GM19455 (cell line): Measurements from ENCODE around the gene ATL3.
"Not testable (repeated sequence)": the region's sequence is repeated elsewhere in the genome, so short reads cannot be mapped to it uniquely, and the experiment has no call there.

Source experiments
- ATAC-seq: cut with Tn5 transposase; IDR thresholded peaks from one replicate; pipeline ENCODE4 v1.9.1; 2021; ENCODE audit not compliant: unreplicated experiment

ATL3 gene

GRCh38 chr11:63590024-63590788 lies 81.0 kb downstream of the ATL3 start:
- ATAC-seq = no peak

- ATAC-seq = no peak
Observed at GRCh38 chr11:63589000-63589399, 82.2 kb downstream of the ATL3 start.

DNA sequence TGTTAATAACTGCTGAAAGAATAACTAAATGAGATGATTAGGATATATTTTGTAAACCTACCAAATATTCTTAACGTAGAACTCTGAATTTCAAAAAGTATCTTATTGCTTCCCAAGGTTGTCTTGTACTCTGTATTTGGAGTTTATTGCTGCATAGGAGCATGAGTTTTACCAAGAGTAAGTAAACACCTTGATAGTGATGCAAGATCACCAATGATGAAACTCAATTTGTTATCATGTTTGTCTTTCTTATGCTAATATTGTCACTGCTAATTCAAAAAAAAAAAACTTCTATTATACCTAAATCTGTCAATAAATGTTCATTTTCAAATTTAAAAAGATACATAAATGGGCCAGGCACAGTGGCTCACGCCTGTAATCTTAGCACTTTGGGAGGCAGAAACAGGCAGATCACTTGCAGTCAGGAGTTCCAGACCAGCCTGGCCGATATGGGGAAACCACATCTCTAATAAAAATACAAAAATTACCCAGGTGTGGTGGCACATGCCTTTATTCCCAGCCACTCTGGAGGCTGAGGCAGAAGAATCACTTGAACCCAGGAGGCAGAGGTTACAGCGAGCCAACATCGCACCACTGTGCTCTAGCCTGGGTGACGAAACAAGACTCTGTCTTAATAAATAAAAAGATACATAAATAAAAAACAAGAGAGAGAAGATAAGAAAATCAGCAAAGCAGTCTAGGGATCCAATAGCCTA lies 84.6 kb downstream of the ATL3 start:
- no peak for ATAC-seq

DNA sequence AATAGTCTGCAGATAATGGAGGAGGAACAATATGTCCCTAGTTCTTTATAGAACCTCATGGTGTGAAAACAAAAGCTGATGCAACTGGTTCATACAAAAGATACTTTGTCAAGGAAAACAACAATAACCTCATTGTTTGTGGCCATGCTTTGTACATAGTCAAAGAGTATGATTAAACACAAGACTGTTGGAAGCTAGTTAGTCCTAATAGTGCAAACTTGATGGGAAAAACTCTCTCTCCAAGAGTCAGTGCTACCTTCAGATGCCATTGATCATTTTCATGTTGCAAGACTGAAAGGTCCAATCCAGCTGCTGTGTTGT lies 87.9 kb downstream of the ATL3 start:
- ATAC-seq = no peak

GRCh38 chr11:63581224-63581623 lies 90.0 kb downstream of the ATL3 start:
- ATAC-seq = not testable (repeated sequence)

GRCh38 chr11:63578882-63579281 lies 92.3 kb downstream of the ATL3 start:
- not testable (repeated sequence) for ATAC-seq

DNA sequence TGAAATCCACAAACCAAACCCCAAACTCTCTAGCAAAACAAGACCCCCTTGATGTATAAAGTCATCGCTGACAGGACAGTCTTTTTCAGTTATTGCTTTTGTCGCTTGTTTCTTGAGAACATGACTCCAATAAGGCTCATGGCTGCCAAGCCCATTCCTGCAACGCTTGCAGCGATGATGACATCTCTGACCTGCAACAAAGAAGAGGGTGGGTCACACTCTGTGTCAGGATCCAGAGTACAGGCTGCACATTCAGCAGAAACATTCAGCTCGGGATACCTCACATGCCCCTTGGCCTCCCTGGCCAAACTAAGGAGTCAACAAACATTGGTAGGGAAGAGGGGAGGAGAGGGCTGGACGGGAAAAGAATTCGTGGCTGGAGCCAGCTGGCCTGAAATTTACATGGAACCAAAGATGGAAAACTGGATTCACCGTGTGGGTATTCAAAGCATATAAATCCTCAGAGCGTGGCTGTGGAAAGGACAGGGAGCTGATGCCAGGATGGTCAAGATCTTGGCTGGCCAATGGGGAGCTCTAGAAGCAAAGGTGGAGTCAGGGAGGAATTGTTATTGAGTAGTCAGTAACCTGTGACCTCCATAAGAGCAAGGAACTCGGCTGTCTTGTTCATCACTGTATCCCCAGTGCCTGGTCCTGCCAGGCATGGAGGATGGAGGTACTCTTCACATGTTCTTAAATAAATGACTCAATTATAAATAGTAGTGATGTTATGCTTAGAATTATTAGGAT lies 96.1 kb downstream of the ATL3 start:
- ATAC-seq = no peak
